Vagina (tissue), 2 donors: ENCODE data around the gene VPS35L. TPM values are rescaled to one million over a fixed set of nuclear protein-coding genes. Genes with fewer than 3 reads are reported as not detected.

Source experiments
- DNase-seq, 2 donors: peaks; one replicate each; pipeline ENCODE4 v3.0.0-alpha.2; 2017; ENCODE audit errors: extremely low spot score in 2 of 2
- H3K27ac ChIP-seq: fragments of 200-600 bp; sonication (generic); one replicate; pipeline ENCODE4 v1.5.1; 2019
- H3K27me3 ChIP-seq: fragments of 200-600 bp; sonication (generic); one replicate; pipeline ENCODE4 v1.5.1; 2019
- H3K36me3 ChIP-seq, 2 donors: fragments of 200-600 bp; sonication (generic); one replicate each; pipeline ENCODE4 v1.5.1; 2017 to 2019
- H3K4me1 ChIP-seq: fragments of 200-600 bp; sonication (generic); one replicate; pipeline ENCODE4 v1.5.1; 2019
- H3K4me3 ChIP-seq, 2 donors: fragments of 200-600 bp; sonication (generic); 1 replicate in 1 of 2; 2 replicates in 1 of 2; pipeline ENCODE4 v1.5.1; 2016 to 2019
- H3K9me3 ChIP-seq: fragments of 200-600 bp; sonication (generic); one replicate; pipeline ENCODE4 v1.5.1; 2019
- POLR2A ChIP-seq, 2 donors: fragments of 450-650 bp; IDR thresholded peaks; one replicate each; pipeline ENCODE4 v1.6.1; 2017; ENCODE audit warnings: antibody characterized with exemption in 2 of 2, mild to moderate bottlenecking in 2 of 2, moderate library complexity in 2 of 2
- POLR2AphosphoS5 ChIP-seq, 2 donors: sonication (generic); formaldehyde crosslinking; IDR thresholded peaks; one replicate each; pipeline ENCODE4 v1.9.0; 2017; ENCODE audit warnings: antibody characterized with exemption in 2 of 2, mild to moderate bottlenecking in 2 of 2, low read depth in 1 of 2; ENCODE audit not compliant: insufficient read depth in 1 of 2
- intact Hi-C: fragments of 100-400 bp; cut with DNase I; formaldehyde crosslinking; loops from one replicate; pipeline ENCODE4 v1.15.1; 2023
- total RNA-seq: library from RNA; depleted of rRNA; stranded (reverse); fragments of >200 nt; gene quantifications from one replicate; pipeline ENCODE4 v1.2.3, GENCODE V29; 2016
- TF ChIP-seq, protein P1 (sequence below), 3 experiments: fragments of 450-650 bp in 2 of 3; fragments of 200-600 bp in 1 of 3; sonication (generic) in 1 of 3; IDR thresholded peaks; one replicate each; pipeline ENCODE4 v1.5.1; 2017 to 2019; ENCODE audit warnings: antibody characterized with exemption in 3 of 3, mild to moderate bottlenecking in 2 of 3, moderate library complexity in 2 of 3

Gene VPS35L
- total RNA-seq, 1 donor from 2014 or later: 39.8 TPM

DNA sequence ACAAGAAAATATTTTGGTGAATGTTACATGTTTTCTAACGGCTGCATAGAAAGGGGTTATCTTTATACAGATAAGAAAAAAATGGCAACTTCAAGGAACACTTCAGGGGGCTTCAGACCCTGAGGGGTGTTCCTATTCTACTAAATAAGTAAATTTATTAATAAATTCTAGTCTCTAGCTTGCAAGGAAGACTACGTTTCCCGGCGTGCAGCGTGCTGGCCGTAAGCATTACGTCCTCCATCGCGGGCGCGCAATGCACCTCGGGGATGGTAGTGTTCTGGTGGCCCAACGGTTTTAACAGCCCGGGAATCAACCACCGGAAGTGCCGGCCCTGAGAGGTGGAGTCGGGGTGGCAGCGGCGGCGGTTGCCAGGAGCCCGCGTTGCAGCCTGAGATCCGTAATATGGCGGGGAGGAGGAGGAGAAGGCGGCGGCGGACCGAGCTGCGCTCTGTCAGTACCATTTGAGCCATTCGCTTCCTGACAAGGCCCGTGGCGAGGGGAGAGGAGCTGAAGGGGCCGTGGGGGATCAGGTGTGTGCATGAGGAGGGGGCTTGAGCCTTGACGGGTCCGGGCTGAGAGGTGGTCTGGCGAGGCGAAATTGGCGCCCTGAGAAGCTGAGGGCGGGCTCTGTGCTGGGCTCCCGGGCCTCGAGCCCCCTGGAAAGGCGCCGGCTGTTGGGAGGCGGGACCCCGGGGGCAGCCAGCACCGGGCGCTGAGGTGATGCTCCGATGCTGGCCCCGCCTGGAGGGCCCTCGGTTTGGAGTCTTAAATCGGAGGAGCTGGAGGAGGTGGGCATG is 31.7 kb upstream of the VPS35L start, which contains the start of gene CCP110:
TSS of gene CCP110 (plus strand) at position 384 of the 797 bp plus-strand sequence. CDS start 3,940 bp downstream, outside the sequence.
- peak within 1 kb of the TSS; percentile 64 to 95 for H3K4me3 ChIP-seq
- no peaks in the 10 kb centered on the region for H3K9me3 ChIP-seq
- peaks cover 0 to 10% of the 10 kb centered on the region in 2 donors for H3K36me3 ChIP-seq
- TF ChIP-seq, protein P1, sequence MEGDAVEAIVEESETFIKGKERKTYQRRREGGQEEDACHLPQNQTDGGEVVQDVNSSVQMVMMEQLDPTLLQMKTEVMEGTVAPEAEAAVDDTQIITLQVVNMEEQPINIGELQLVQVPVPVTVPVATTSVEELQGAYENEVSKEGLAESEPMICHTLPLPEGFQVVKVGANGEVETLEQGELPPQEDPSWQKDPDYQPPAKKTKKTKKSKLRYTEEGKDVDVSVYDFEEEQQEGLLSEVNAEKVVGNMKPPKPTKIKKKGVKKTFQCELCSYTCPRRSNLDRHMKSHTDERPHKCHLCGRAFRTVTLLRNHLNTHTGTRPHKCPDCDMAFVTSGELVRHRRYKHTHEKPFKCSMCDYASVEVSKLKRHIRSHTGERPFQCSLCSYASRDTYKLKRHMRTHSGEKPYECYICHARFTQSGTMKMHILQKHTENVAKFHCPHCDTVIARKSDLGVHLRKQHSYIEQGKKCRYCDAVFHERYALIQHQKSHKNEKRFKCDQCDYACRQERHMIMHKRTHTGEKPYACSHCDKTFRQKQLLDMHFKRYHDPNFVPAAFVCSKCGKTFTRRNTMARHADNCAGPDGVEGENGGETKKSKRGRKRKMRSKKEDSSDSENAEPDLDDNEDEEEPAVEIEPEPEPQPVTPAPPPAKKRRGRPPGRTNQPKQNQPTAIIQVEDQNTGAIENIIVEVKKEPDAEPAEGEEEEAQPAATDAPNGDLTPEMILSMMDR (IDR thresholded peaks at IDR 0.05): peak in 1 of 3 experiments; percentile 18
- TF ChIP-seq POLR2A (IDR thresholded peaks at IDR 0.05): peak in 1 of 2 donors; percentile 35
- TF ChIP-seq POLR2AphosphoS5 (IDR thresholded peaks at IDR 0.05; ENCODE audit: insufficient read depth in 1 of 2, low read depth in 1 of 2): peak; percentile 83 to 96
- peak in 1 of 2 donors; percentile 95 for DNase-seq
- intact Hi-C loops: no loop called here
- H3K27me3 ChIP-seq: no peaks in the 10 kb centered on the region
- peaks cover 46% of the 10 kb centered on the region for H3K4me1 ChIP-seq
- peak within 1 kb of the TSS; percentile 60 for H3K27ac ChIP-seq

DNA sequence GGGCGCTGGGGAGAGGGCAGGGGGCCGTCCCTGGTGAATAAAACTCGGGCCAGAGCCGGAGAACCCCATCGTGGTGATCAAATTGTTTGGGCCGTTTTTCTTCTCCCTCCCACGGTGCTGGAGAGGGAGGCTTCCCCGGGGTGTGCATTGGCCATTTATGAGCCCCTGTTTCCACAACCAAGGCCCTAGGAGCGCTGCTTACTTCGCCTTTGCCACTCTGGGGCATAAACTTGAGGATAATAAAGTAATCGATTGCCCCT is 31.2 kb upstream of the VPS35L start:
- Histone ChIP-seq H3K27ac (peak overlapping the region; percentile 60), H3K4me1 (peaks cover 46% of the 10 kb centered on the region), H3K27me3 (no peaks in the 10 kb centered on the region), H3K36me3 (peaks cover 0 to 14% of the 10 kb centered on the region in 2 donors), H3K9me3 (no peaks in the 10 kb centered on the region), H3K4me3 (peak overlapping the region; percentile 64 to 95)
- DNase-seq: no peak
- TF ChIP-seq POLR2A (IDR thresholded peaks at IDR 0.05) (no peak), POLR2AphosphoS5 (IDR thresholded peaks at IDR 0.05; ENCODE audit: insufficient read depth in 1 of 2, low read depth in 1 of 2) (no peak)
- TF ChIP-seq, protein P1 (IDR thresholded peaks at IDR 0.05): no peak
- intact Hi-C loops: no loop called here

DNA sequence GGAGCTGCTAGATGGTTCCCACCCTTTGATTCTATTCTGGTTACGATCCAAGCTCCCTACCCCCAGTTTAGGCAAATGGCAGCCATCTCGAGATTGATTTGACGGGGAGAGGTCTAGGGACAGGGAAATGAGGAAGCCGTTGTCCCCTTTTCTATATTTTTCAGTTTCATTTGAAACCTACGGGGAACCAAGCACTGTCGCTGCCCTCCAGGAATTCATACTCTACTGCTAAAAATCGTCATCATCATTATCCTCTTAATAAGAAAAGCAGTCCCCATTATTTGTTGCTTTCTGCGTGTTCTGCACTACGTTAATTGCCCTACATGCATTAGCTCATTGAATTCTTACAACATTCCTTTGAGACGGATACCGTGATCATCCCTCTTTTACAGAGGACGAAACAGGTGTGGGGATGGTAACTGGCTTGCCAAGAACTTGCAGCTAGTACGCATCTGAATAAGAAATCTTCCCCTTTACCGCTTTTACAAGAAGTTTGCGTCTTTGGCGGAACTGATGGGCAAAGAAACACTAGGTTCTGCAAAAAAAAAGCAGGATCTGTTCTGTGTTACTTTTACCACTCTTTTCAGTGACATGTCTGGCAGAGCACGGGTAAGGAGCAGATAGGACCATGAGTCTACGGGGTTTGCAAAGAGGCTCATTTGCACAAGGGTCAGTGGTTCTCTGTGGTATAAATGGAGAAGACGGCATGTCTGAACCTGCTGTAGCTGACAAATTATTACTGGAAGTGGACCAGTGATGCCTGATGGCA is 30.7 kb upstream of the VPS35L start:
- H3K36me3 ChIP-seq: peaks cover 0 to 19% of the 10 kb centered on the region in 2 donors
- no peak for DNase-seq
- no peaks in the 10 kb centered on the region for H3K27me3 ChIP-seq
- peak overlapping the region; percentile 64 to 95 for H3K4me3 ChIP-seq
- H3K4me1 ChIP-seq: peaks cover 43% of the 10 kb centered on the region
- H3K27ac ChIP-seq: peak overlapping the region; percentile 60
- TF ChIP-seq POLR2AphosphoS5 (IDR thresholded peaks at IDR 0.05; ENCODE audit: insufficient read depth in 1 of 2, low read depth in 1 of 2) (no peak), POLR2A (IDR thresholded peaks at IDR 0.05) (no peak)
- TF ChIP-seq, protein P1 (IDR thresholded peaks at IDR 0.05): no peak
- no peaks in the 10 kb centered on the region for H3K9me3 ChIP-seq
- intact Hi-C loops: no loop called here

DNA sequence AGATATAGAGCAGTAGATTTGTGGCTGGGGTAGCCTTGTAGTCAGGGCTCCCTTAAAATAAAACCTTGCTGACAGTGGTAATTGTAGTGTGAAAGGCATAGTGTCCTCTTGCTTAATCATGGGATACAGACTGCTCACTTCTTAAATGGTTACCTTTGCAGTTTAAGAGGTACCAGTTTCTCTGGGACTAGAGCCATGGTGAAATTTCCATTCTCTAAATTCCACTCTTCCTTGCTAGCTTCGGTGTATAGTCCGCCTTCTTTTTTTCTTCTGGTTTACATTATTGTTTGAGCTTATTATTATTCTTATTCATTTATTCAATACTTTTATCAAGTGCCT is 30.1 kb upstream of the VPS35L start:
- peaks cover 0 to 21% of the 10 kb centered on the region in 2 donors for H3K36me3 ChIP-seq
- H3K27me3 ChIP-seq: no peaks in the 10 kb centered on the region
- peak overlapping the region in 1 of 2 donors; percentile 95 for H3K4me3 ChIP-seq
- H3K27ac ChIP-seq: no peak overlapping the region
- TF ChIP-seq POLR2A (IDR thresholded peaks at IDR 0.05) (no peak), POLR2AphosphoS5 (IDR thresholded peaks at IDR 0.05; ENCODE audit: insufficient read depth in 1 of 2, low read depth in 1 of 2) (no peak)
- TF ChIP-seq, protein P1 (IDR thresholded peaks at IDR 0.05): no peak
- no peak for DNase-seq
- H3K4me1 ChIP-seq: peaks cover 37% of the 10 kb centered on the region
- intact Hi-C loops: no loop called here
- no peaks in the 10 kb centered on the region for H3K9me3 ChIP-seq
